Esophagus muscularis mucosa (tissue), 4 donors: Measurements from ENCODE around the gene C12orf60. TPM values are rescaled to one million over a fixed set of nuclear protein-coding genes. Genes with fewer than 3 reads are reported as not detected.

Experiments used
- DNase-seq: peaks from one replicate; pipeline ENCODE4 v3.0.0-alpha.2; 2017; ENCODE audit errors: extremely low spot score
- H3K27ac ChIP-seq, 4 donors: fragments of 200-600 bp; sonication (generic); replicated peaks in 1 of 4; 1 replicate in 3 of 4; 2 replicates in 1 of 4; pipeline ENCODE4 v1.5.1; 2016 to 2019; ENCODE audit warnings: mild to moderate bottlenecking in 1 of 4
- H3K27me3 ChIP-seq, 4 donors: fragments of 200-600 bp; sonication (generic); one replicate each; pipeline versions ENCODE4 v1.5.1 to v1.6.0; 2016 to 2019
- H3K36me3 ChIP-seq, 4 donors: fragments of 200-600 bp; sonication (generic); one replicate each; pipeline ENCODE4 v1.5.1; 2016 to 2019
- H3K4me1 ChIP-seq, 4 donors: fragments of 200-600 bp; sonication (generic); one replicate each; pipeline ENCODE4 v1.5.1; 2016 to 2019
- H3K4me3 ChIP-seq, 4 donors: fragments of 200-600 bp; sonication (generic); 1 replicate in 2 of 4; 2 replicates in 2 of 4; pipeline ENCODE4 v1.5.1; 2016 to 2019; ENCODE audit warnings: mild to moderate bottlenecking in 4 of 4, moderate library complexity in 1 of 4
- H3K9me3 ChIP-seq, 4 donors: fragments of 200-600 bp; sonication (generic); 1 replicate in 3 of 4; 2 replicates in 1 of 4; pipeline ENCODE4 v1.5.1; 2016 to 2019
- CTCF ChIP-seq, 3 experiments: fragments of 200-600 bp in 2 of 3; fragments of 450-650 bp in 1 of 3; sonication (generic) in 2 of 3; IDR thresholded peaks; one replicate each; pipeline ENCODE4 v1.5.1; 2017 to 2019; ENCODE audit warnings: antibody characterized with exemption in 3 of 3, mild to moderate bottlenecking in 2 of 3, moderate library complexity in 1 of 3
- EP300 ChIP-seq: sonication (generic); formaldehyde crosslinking; IDR thresholded peaks from one replicate; pipeline ENCODE4 v1.6.1; 2017; ENCODE audit warnings: antibody characterized with exemption
- POLR2A ChIP-seq: fragments of 450-650 bp; IDR thresholded peaks from one replicate; pipeline ENCODE4 v1.6.1; 2017; ENCODE audit warnings: antibody characterized with exemption, moderate library complexity, mild to moderate bottlenecking, low read depth
- POLR2AphosphoS5 ChIP-seq, 2 donors: sonication (generic); formaldehyde crosslinking; IDR thresholded peaks; one replicate each; pipeline ENCODE4 v1.6.1; 2017; ENCODE audit warnings: antibody characterized with exemption in 2 of 2
- WGBS: methylation state at CpG from one replicate; pipeline ENCODE4 v1.1.5; 2018; 5-methylcytosine and 5-hydroxymethylcytosine counted together
- intact Hi-C: fragments of 100-400 bp; cut with DNase I; formaldehyde crosslinking; loops from one replicate; pipeline ENCODE4 v1.15.1; 2023
- total RNA-seq, 4 donors: library from RNA; depleted of rRNA; stranded (reverse); fragments of >200 nt; gene quantifications; one replicate each; pipeline versions ENCODE4 v1.1.0 to v1.2.1, GENCODE V29; 2016

The C12orf60 gene
- total RNA-seq, 4 donors from 2014 or later, result 0.66 to 2.1 (median 1.1) TPM

DNA sequence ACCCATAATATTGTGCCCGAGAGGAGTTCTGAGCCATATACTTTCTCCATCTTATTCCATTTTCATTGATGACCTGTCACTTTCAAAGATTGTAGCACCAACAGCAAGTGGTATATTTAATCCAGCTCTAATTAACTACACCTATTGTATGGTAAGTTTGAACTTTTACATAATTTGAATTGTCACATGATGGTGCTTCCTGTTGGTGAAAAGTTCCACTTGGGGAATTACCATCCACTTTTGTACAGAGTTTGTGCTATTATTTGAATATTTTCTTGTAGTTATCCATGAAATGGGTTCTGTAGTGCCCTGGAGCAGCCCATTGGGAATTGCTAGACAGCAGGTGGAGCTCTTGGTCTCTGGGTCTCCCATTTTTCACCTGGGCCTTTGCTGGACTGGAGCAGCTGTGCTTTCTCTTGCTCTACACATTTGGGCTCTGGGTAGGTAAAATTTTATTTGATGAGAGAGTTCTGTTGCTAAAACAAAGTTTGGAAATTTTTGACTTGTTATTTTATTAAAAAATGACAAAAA lies 7.5 kb downstream of the C12orf60 start:
- TF ChIP-seq POLR2AphosphoS5 (IDR thresholded peaks at IDR 0.05) (no peak), EP300 (no peak), POLR2A (no peak), CTCF (IDR thresholded peaks at IDR 0.05) (peak; percentile 13 to 45 (median 35))

GRCh38 chr12:14811486-14811885 lies 8.0 kb downstream of the C12orf60 start:
- WGBS, result 95% methylated on average over 2 of the region's 2 CpGs
- no peaks in the 10 kb centered on the region for H3K36me3 ChIP-seq

More for the DNA sequence above, 7.5 kb downstream of the C12orf60 start:
- intact Hi-C loops, result no loop called here
- WGBS, result 95% methylated on average over 1 of the region's 1 CpG
- Histone ChIP-seq H3K27ac (no peak overlapping the region), H3K27me3 (no peaks in the 10 kb centered on the region), H3K4me3 (no peak overlapping the region), H3K36me3 (no peaks in the 10 kb centered on the region), H3K4me1 (peaks cover 0 to 5% (median 0%) of the 10 kb centered on the region in 4 donors), H3K9me3 (no peaks in the 10 kb centered on the region)
- no peak for DNase-seq

DNA sequence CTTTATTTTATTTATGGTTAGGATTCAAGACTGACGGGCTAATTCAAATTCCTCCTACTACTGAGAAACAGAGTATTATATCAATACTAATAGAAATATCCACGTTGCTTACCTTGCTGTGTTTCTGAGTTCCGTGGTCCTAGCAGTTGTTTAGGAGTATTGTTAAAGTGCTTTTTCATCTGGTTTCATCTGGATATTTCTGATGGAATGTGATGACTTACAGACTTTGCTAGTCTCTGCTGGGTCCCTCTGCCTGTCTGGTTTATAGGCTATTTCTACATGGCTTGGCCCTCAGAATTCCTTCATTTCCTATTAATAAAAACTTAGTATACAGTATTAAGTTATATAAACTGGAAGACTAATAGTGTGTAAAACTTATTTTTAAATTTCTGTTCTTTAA lies 10.5 kb downstream of the C12orf60 start, which contains the start of gene SMCO3:
Gene SMCO3 (minus strand): TSS at position 169 of the 400 bp plus-strand sequence. CDS start 7,502 bp downstream, outside the sequence.
- Histone ChIP-seq H3K27ac (no peak within 1 kb of the TSS), H3K4me3 (no peak within 1 kb of the TSS), H3K9me3 (no peaks in the 10 kb centered on the region), H3K4me1 (peaks cover 0 to 5% (median 0%) of the 10 kb centered on the region in 4 donors), H3K36me3 (no peaks in the 10 kb centered on the region), H3K27me3 (no peaks in the 10 kb centered on the region)
- DNase-seq, result no peak
- intact Hi-C loops, result no loop called here
- TF ChIP-seq POLR2A (no peak), POLR2AphosphoS5 (IDR thresholded peaks at IDR 0.05) (no peak), CTCF (IDR thresholded peaks at IDR 0.05) (no peak), EP300 (no peak)
- WGBS, result 61% methylated on average over 3 of the region's 3 CpGs

More at GRCh38 chr12:14811486-14811885, 8.0 kb downstream of the C12orf60 start:
- H3K27ac ChIP-seq, result no peak overlapping the region
- TF ChIP-seq EP300 (no peak), CTCF (IDR thresholded peaks at IDR 0.05) (no peak), POLR2AphosphoS5 (IDR thresholded peaks at IDR 0.05) (no peak), POLR2A (no peak)
- H3K4me1 ChIP-seq, result peaks cover 0 to 5% (median 0%) of the 10 kb centered on the region in 4 donors
- intact Hi-C loops, result no loop called here
- H3K9me3 ChIP-seq, result no peaks in the 10 kb centered on the region
- H3K4me3 ChIP-seq, result no peak overlapping the region
- no peak for DNase-seq
- H3K27me3 ChIP-seq, result no peaks in the 10 kb centered on the region

GRCh38 chr12:14824012-14824634 lies 20.7 kb downstream of the C12orf60 start:
- DNase-seq, result no peak
- H3K4me1 ChIP-seq, result no peaks in the 10 kb centered on the region
- H3K36me3 ChIP-seq, result no peaks in the 10 kb centered on the region
- 67% methylated on average over 1 of the region's 1 CpG for WGBS
- TF ChIP-seq POLR2AphosphoS5 (IDR thresholded peaks at IDR 0.05), result no peak
- TF ChIP-seq POLR2A, result no peak
- no peak for TF ChIP-seq EP300
- TF ChIP-seq CTCF (IDR thresholded peaks at IDR 0.05), result no peak
- H3K4me3 ChIP-seq, result no peak overlapping the region
- intact Hi-C loops, result no loop called here
- H3K27me3 ChIP-seq, result peaks cover 0 to 3% (median 0%) of the 10 kb centered on the region in 4 donors
- no peak overlapping the region for H3K27ac ChIP-seq
- H3K9me3 ChIP-seq, result no peaks in the 10 kb centered on the region

DNA sequence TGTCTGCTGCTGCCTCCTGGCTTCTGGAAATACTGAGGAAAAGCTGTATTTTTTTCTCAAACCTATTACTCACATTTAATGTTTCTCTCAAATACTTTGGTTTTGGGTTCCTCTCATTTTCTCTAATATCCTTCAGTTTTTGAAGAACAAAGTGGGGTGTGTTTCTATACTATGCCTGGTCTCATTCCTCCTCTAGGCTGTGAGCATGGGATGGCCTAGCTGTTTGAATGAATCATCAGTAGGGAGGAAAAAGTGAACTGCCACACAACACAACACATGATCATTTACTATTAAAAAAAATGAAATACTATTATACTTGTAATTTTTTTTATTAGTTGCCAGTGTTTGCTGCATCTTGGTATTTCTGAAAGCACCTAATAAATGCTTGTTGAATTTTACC lies 21.8 kb downstream of the C12orf60 start:
- no peak for TF ChIP-seq POLR2A
- H3K9me3 ChIP-seq, result no peaks in the 10 kb centered on the region
- no peak overlapping the region for H3K4me3 ChIP-seq
- no peak overlapping the region for H3K27ac ChIP-seq
- H3K4me1 ChIP-seq, result no peaks in the 10 kb centered on the region
- intact Hi-C loops, result no loop called here
- H3K27me3 ChIP-seq, result peaks cover 0 to 3% (median 0%) of the 10 kb centered on the region in 4 donors
- H3K36me3 ChIP-seq, result no peaks in the 10 kb centered on the region
- DNase-seq, result no peak
